H1 (cell line): ENCODE data around the gene RASGEF1C. TPM values are rescaled to one million over a fixed set of nuclear protein-coding genes. Genes with fewer than 3 reads are reported as not detected.

Experiments
- CREB1 ChIP-seq: IDR thresholded peaks from 2 replicates; pipeline ENCODE4 v1.6.1; 2012; ENCODE audit warnings: inconsistent platforms
- EGR1 ChIP-seq: IDR thresholded peaks from 2 replicates; pipeline ENCODE4 v1.6.1; 2011; ENCODE audit warnings: low read depth, low read length, borderline replicate concordance
- HDAC2 ChIP-seq, 2 experiments: fragments of 300-600 bp in 1 of 2; sonication (generic) in 1 of 2; IDR thresholded peaks; 2 replicates each; pipeline ENCODE4 v1.6.1; 2011 to 2012; ENCODE audit warnings: low read depth in 2 of 2, low read length in 2 of 2, mild to moderate bottlenecking in 2 of 2, moderate library complexity in 2 of 2, borderline replicate concordance in 1 of 2, inconsistent platforms in 1 of 2
- JUND ChIP-seq: IDR thresholded peaks from 2 replicates; pipeline ENCODE4 v1.6.1; 2011; ENCODE audit warnings: mild to moderate bottlenecking, improper control_type of control experiment, low read length
- POU5F1 ChIP-seq: IDR thresholded peaks from 2 replicates; pipeline ENCODE4 v1.6.1; 2011; ENCODE audit warnings: low read depth, mild to moderate bottlenecking, low read length, moderate library complexity
- SIX5 ChIP-seq: IDR thresholded peaks from 2 replicates; pipeline ENCODE4 v1.6.1; 2011; ENCODE audit warnings: mild to moderate bottlenecking, low read depth, low read length
- SP2 ChIP-seq: IDR thresholded peaks from 2 replicates; pipeline ENCODE4 v1.6.1; 2012; ENCODE audit warnings: mild to moderate bottlenecking, low read length, inconsistent platforms
- polyA plus RNA-seq, 7 experiments: library from polyadenylated mRNA; depleted of rRNA in 3 of 7; stranded (reverse) in 5 of 7; unstranded in 2 of 7; fragments of >200 nt in 5 of 7; fragments of 200-250 nt in 2 of 7; gene quantifications; 1 replicate in 5 of 7; 2 replicates in 1 of 7; 4 replicates in 1 of 7; pipeline versions ENCODE4 v1.2.1 to v1.2.3, GENCODE V29; 2011 to 2013; ENCODE audit warnings: missing spikeins in 2 of 7, mixed read lengths in 2 of 7
- total RNA-seq: library from RNA; stranded (reverse); fragmentation: NEBNext Ultra II Directional; extraction: Animal tissue kit (Norgen Biotek cat#: 25700); gene quantifications from 2 replicates; pipeline ENCODE4 v1.2.1, GENCODE V29; 2021
- TF ChIP-seq, protein P1 (sequence below): fragments of 300-600 bp; sonication (generic); IDR thresholded peaks from 2 replicates; pipeline ENCODE4 v1.7.1; 2012; ENCODE audit warnings: low read length, moderate library complexity, mild to moderate bottlenecking, inconsistent platforms; ENCODE audit not compliant: insufficient replicate concordance
- TF ChIP-seq, protein P2 (sequence below): IDR thresholded peaks from 2 replicates; pipeline ENCODE4 v1.6.1; 2012; ENCODE audit warnings: inconsistent platforms
- TF ChIP-seq, protein P3 (sequence below): IDR thresholded peaks from 2 replicates; pipeline ENCODE4 v1.6.1; 2011; ENCODE audit warnings: low read depth, mild to moderate bottlenecking, low read length; ENCODE audit not compliant: insufficient read depth

The RASGEF1C gene
- total and polyA plus RNA-seq, 2 of the 8 experiments (the other 6 are each of a cell fraction or from before 2014, with no cell fraction given) = 0.26 to 0.61 TPM

DNA sequence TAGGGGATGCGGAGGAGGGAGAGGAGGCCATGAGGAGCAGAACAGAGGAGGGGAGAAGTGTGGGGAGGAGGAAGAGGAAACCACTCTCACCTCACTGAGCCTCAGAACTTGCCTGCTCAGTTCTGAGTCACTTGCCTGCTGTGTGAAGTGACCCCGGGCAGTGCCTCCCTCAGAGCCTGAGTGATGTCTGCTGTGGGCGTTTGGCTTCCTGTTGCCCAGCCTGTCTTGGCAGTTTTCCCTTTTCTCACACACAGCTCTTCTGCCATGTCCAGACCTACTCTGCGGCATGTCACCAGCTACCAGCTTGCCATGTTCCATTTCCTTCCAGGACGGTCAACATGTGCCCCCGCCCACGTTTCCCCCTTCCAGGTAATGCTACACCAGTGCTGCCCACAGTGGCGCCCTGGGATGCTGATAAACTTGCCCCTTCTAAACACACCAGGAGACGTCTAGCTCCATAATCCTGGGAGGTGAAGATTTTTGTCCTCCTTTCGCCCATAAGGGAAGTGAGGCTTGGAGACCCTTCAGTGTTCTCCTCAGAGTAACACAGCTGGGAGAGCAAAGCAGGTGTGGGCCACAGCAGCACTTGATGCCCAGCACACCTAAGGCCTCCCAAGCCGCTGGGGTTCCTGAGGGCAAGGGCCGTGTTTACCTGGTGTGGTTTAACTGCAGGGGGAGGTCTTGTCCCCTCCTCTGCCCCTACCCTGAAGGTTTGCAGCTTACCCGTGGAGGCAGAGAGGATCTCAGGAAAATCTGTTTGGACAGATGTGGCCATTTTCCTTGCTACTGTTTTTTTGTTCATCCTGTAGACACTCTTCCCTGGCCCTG, 73.7 kb downstream of the RASGEF1C start (continued):
- TF ChIP-seq, protein P1, sequence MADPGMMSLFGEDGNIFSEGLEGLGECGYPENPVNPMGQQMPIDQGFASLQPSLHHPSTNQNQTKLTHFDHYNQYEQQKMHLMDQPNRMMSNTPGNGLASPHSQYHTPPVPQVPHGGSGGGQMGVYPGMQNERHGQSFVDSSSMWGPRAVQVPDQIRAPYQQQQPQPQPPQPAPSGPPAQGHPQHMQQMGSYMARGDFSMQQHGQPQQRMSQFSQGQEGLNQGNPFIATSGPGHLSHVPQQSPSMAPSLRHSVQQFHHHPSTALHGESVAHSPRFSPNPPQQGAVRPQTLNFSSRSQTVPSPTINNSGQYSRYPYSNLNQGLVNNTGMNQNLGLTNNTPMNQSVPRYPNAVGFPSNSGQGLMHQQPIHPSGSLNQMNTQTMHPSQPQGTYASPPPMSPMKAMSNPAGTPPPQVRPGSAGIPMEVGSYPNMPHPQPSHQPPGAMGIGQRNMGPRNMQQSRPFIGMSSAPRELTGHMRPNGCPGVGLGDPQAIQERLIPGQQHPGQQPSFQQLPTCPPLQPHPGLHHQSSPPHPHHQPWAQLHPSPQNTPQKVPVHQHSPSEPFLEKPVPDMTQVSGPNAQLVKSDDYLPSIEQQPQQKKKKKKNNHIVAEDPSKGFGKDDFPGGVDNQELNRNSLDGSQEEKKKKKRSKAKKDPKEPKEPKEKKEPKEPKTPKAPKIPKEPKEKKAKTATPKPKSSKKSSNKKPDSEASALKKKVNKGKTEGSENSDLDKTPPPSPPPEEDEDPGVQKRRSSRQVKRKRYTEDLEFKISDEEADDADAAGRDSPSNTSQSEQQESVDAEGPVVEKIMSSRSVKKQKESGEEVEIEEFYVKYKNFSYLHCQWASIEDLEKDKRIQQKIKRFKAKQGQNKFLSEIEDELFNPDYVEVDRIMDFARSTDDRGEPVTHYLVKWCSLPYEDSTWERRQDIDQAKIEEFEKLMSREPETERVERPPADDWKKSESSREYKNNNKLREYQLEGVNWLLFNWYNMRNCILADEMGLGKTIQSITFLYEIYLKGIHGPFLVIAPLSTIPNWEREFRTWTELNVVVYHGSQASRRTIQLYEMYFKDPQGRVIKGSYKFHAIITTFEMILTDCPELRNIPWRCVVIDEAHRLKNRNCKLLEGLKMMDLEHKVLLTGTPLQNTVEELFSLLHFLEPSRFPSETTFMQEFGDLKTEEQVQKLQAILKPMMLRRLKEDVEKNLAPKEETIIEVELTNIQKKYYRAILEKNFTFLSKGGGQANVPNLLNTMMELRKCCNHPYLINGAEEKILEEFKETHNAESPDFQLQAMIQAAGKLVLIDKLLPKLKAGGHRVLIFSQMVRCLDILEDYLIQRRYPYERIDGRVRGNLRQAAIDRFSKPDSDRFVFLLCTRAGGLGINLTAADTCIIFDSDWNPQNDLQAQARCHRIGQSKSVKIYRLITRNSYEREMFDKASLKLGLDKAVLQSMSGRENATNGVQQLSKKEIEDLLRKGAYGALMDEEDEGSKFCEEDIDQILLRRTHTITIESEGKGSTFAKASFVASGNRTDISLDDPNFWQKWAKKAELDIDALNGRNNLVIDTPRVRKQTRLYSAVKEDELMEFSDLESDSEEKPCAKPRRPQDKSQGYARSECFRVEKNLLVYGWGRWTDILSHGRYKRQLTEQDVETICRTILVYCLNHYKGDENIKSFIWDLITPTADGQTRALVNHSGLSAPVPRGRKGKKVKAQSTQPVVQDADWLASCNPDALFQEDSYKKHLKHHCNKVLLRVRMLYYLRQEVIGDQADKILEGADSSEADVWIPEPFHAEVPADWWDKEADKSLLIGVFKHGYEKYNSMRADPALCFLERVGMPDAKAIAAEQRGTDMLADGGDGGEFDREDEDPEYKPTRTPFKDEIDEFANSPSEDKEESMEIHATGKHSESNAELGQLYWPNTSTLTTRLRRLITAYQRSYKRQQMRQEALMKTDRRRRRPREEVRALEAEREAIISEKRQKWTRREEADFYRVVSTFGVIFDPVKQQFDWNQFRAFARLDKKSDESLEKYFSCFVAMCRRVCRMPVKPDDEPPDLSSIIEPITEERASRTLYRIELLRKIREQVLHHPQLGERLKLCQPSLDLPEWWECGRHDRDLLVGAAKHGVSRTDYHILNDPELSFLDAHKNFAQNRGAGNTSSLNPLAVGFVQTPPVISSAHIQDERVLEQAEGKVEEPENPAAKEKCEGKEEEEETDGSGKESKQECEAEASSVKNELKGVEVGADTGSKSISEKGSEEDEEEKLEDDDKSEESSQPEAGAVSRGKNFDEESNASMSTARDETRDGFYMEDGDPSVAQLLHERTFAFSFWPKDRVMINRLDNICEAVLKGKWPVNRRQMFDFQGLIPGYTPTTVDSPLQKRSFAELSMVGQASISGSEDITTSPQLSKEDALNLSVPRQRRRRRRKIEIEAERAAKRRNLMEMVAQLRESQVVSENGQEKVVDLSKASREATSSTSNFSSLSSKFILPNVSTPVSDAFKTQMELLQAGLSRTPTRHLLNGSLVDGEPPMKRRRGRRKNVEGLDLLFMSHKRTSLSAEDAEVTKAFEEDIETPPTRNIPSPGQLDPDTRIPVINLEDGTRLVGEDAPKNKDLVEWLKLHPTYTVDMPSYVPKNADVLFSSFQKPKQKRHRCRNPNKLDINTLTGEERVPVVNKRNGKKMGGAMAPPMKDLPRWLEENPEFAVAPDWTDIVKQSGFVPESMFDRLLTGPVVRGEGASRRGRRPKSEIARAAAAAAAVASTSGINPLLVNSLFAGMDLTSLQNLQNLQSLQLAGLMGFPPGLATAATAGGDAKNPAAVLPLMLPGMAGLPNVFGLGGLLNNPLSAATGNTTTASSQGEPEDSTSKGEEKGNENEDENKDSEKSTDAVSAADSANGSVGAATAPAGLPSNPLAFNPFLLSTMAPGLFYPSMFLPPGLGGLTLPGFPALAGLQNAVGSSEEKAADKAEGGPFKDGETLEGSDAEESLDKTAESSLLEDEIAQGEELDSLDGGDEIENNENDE = no peak
- TF ChIP-seq EGR1 (no peak), SP2 (no peak), SIX5 (no peak), CREB1 (no peak), JUND (no peak), HDAC2 (IDR thresholded peaks at IDR 0.05; ENCODE audit: borderline replicate concordance in 1 of 2, low read depth in 2 of 2, low read length in 2 of 2) (no peak), POU5F1 (no peak)
- TF ChIP-seq, protein P2, sequence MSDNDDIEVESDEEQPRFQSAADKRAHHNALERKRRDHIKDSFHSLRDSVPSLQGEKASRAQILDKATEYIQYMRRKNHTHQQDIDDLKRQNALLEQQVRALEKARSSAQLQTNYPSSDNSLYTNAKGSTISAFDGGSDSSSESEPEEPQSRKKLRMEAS = no peak
- TF ChIP-seq, protein P3, sequence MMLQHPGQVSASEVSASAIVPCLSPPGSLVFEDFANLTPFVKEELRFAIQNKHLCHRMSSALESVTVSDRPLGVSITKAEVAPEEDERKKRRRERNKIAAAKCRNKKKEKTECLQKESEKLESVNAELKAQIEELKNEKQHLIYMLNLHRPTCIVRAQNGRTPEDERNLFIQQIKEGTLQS = no peak
